Measurements from ENCODE around the gene TMPRSS6.

- no peak for TF ChIP-seq POLR2A (IDR thresholded peaks at IDR 0.05)
- TF ChIP-seq CTCF (IDR thresholded peaks at IDR 0.05) = no peak
Observed at GRCh38 chr22:37144180-37144554, 34.7 kb upstream of the TMPRSS6 start.
